Measurements from ENCODE around the gene KATNBL1.
A peak's percentile ranks its signal among the peaks of the same experiment; 100 is the strongest.
"Not testable (repeated sequence)": the region's sequence is repeated elsewhere in the genome, so short reads cannot be mapped to it uniquely, and the experiment has no call there.

The KATNBL1 gene

GRCh38 chr15:34120420-34120819, 89.5 kb downstream of the KATNBL1 start:
- not testable (repeated sequence) for H3K4me3 ChIP-seq (ENCODE audit: low read depth, low read length)

GRCh38 chr15:34119291-34119690, 90.6 kb downstream of the KATNBL1 start:
- no peak overlapping the region for H3K4me3 ChIP-seq (ENCODE audit: low read depth, low read length)

GRCh38 chr15:34116620-34117019, 93.3 kb downstream of the KATNBL1 start:
- no peak overlapping the region for H3K4me3 ChIP-seq (ENCODE audit: low read depth, low read length)

GRCh38 chr15:34114739-34115138, 95.2 kb downstream of the KATNBL1 start:
- no peak overlapping the region for H3K4me3 ChIP-seq (ENCODE audit: low read depth, low read length)

- H3K4me3 ChIP-seq (ENCODE audit: low read depth, low read length): no peak overlapping the region
Measured at GRCh38 chr15:34114215-34114614, 95.7 kb downstream of the KATNBL1 start.

GRCh38 chr15:34111488-34111887, 98.4 kb downstream of the KATNBL1 start:
- H3K4me3 ChIP-seq (ENCODE audit: low read depth, low read length): no peak overlapping the region

- no peak overlapping the region for H3K4me3 ChIP-seq (ENCODE audit: low read depth, low read length)
Measured at GRCh38 chr15:34109797-34110663, 99.9 kb downstream of the KATNBL1 start.

GRCh38 chr15:34107315-34107714, 102.6 kb downstream of the KATNBL1 start:
- H3K4me3 ChIP-seq (ENCODE audit: low read depth, low read length): no peak overlapping the region

GRCh38 chr15:34106423-34106822, 103.5 kb downstream of the KATNBL1 start:
- H3K4me3 ChIP-seq (ENCODE audit: low read depth, low read length): no peak overlapping the region

GRCh38 chr15:34102175-34102925, 107.5 kb downstream of the KATNBL1 start:
- peak overlapping the region; percentile 81 for H3K4me3 ChIP-seq (ENCODE audit: low read depth, low read length)

- peak within 1 kb of the TSS; percentile 81 for H3K4me3 ChIP-seq (ENCODE audit: low read depth, low read length)
Measured at GRCh38 chr15:34101366-34102174, 108.3 kb downstream of the KATNBL1 start, which contains the start of the genes EMC7 and PGBD4. Gene EMC7, minus strand, starts transcription at chr15:34101862. Its CDS starts 23 bp downstream, at chr15:34101839. Gene PGBD4, plus strand, starts transcription at chr15:34102083. Its CDS starts 449 bp downstream, at chr15:34102532.

GRCh38 chr15:34099914-34100313, 110.0 kb downstream of the KATNBL1 start:
- no peak overlapping the region for H3K4me3 ChIP-seq (ENCODE audit: low read depth, low read length)
